Mesendoderm (in vitro differentiated cells): ENCODE data around the gene CSF1R.

Experiments used
- DNase-seq: peaks from one replicate; pipeline ENCODE4 v3.0.0; 2013
- H2AK5ac ChIP-seq: 2 replicates; pipeline ENCODE4 v1.6.1; 2013; ENCODE audit warnings: low read length, inconsistent platforms
- H2BK120ac ChIP-seq: 2 replicates; pipeline ENCODE4 v1.6.1; 2013; ENCODE audit warnings: low read depth, mild to moderate bottlenecking, low read length, moderate library complexity, mixed read lengths
- H2BK15ac ChIP-seq: replicated peaks from 2 replicates; pipeline ENCODE4 v1.6.1; 2013; ENCODE audit warnings: low read depth, mild to moderate bottlenecking, moderate library complexity
- H2BK5ac ChIP-seq: 2 replicates; pipeline ENCODE4 v1.6.1; 2013; ENCODE audit warnings: low read length, inconsistent platforms
- H3K18ac ChIP-seq: 2 replicates; pipeline ENCODE4 v1.6.1; 2013; ENCODE audit warnings: mild to moderate bottlenecking, low read length, mixed read lengths
- H3K23ac ChIP-seq: one replicate; pipeline ENCODE4 v1.6.1; 2013; ENCODE audit warnings: low read length
- H3K27ac ChIP-seq: 2 replicates; pipeline ENCODE4 v1.5.1; 2013; ENCODE audit warnings: low read depth, mild to moderate bottlenecking, inconsistent platforms, low read length, moderate library complexity
- H3K27me3 ChIP-seq: 2 replicates; pipeline ENCODE4 v1.6.1; 2013; ENCODE audit warnings: low read length, control low read depth, mild to moderate bottlenecking, inconsistent platforms; ENCODE audit not compliant: insufficient read depth, poor library complexity
- H3K36me3 ChIP-seq: 2 replicates; pipeline ENCODE4 v1.6.1; 2013; ENCODE audit warnings: low read length, inconsistent platforms; ENCODE audit not compliant: control insufficient read depth, insufficient read depth
- H3K4ac ChIP-seq: one replicate; pipeline ENCODE4 v1.6.1; 2013; ENCODE audit warnings: low read depth, mild to moderate bottlenecking, low read length, moderate library complexity
- H3K4me1 ChIP-seq: 2 replicates; pipeline ENCODE4 v1.6.1; 2013; ENCODE audit warnings: low read depth, low read length, inconsistent platforms; ENCODE audit not compliant: control insufficient read depth
- H3K4me2 ChIP-seq: 2 replicates; pipeline ENCODE4 v1.6.1; 2013; ENCODE audit warnings: low read length
- H3K4me3 ChIP-seq: 2 replicates; pipeline ENCODE4 v1.5.1; 2013; ENCODE audit warnings: mild to moderate bottlenecking, low read length
- H3K56ac ChIP-seq: one replicate; pipeline ENCODE4 v1.6.1; 2013; ENCODE audit warnings: low read length
- H3K79me1 ChIP-seq: 2 replicates; pipeline ENCODE4 v1.6.1; 2013; ENCODE audit warnings: low read length, inconsistent platforms
- H3K79me2 ChIP-seq: 2 replicates; pipeline ENCODE4 v1.6.1; 2013; ENCODE audit warnings: mild to moderate bottlenecking, low read length; ENCODE audit not compliant: control insufficient read depth, insufficient read depth
- H3K9ac ChIP-seq: 2 replicates; pipeline ENCODE4 v1.6.1; 2013; ENCODE audit warnings: low read length, inconsistent platforms
- H4K5ac ChIP-seq: one replicate; pipeline ENCODE4 v1.6.1; 2013; ENCODE audit warnings: low read length
- H4K8ac ChIP-seq: one replicate; pipeline ENCODE4 v1.6.1; 2013; ENCODE audit warnings: low read depth, mild to moderate bottlenecking, control low read depth, low read length, moderate library complexity
- WGBS: extraction: QIAGEN DNeasy Blood & Tissue Kit; methylation state at CpG from one replicate; pipeline ENCODE4 v1.1.7; 2013; ENCODE audit warnings: low lambda C conversion rate, missing lambda C conversion rate; ENCODE audit not compliant: insufficient coverage; ENCODE audit errors: extremely low coverage; 5-methylcytosine and 5-hydroxymethylcytosine counted together

CSF1R gene

GRCh38 chr5:150024346-150024984 lies 61.9 kb downstream of the CSF1R start:
- H3K27ac ChIP-seq, result no peak overlapping the region
- H3K56ac ChIP-seq, result no peak overlapping the region
- H2AK5ac ChIP-seq, result no peak overlapping the region
- H4K5ac ChIP-seq, result no peak overlapping the region
- no CpG with 5 or more reads among the region's 9 CpGs for WGBS
- H3K18ac ChIP-seq, result no peak overlapping the region
- no peaks in the 10 kb centered on the region for H3K4me1 ChIP-seq
- H3K9ac ChIP-seq, result no peak overlapping the region
- no peaks in the 10 kb centered on the region for H3K79me2 ChIP-seq
- H3K27me3 ChIP-seq, result no peaks in the 10 kb centered on the region
- H3K4ac ChIP-seq, result no peak overlapping the region
- H2BK5ac ChIP-seq, result no peak overlapping the region
- H3K36me3 ChIP-seq, result peaks cover 7% of the 10 kb centered on the region
- no peak overlapping the region for H3K4me3 ChIP-seq
- no peak overlapping the region for H4K8ac ChIP-seq
- no peak overlapping the region for H2BK120ac ChIP-seq
- no peaks in the 10 kb centered on the region for H3K79me1 ChIP-seq
- no peak overlapping the region for H3K23ac ChIP-seq
- H3K4me2 ChIP-seq, result no peak overlapping the region
- H2BK15ac ChIP-seq, result no peak overlapping the region
- no peak for DNase-seq

- no peak overlapping the region for H3K27ac ChIP-seq
- H2BK120ac ChIP-seq, result no peak overlapping the region
- H3K4me2 ChIP-seq, result no peak overlapping the region
Observed at GRCh38 chr5:150023136-150023535, 63.2 kb downstream of the CSF1R start.

GRCh38 chr5:150022681-150023080 lies 63.7 kb downstream of the CSF1R start:
- no peaks in the 10 kb centered on the region for H3K79me1 ChIP-seq
- H2BK15ac ChIP-seq, result no peak overlapping the region
- no peaks in the 10 kb centered on the region for H3K27me3 ChIP-seq
- H2AK5ac ChIP-seq, result no peak overlapping the region
- H3K79me2 ChIP-seq, result no peaks in the 10 kb centered on the region
- no peak overlapping the region for H3K27ac ChIP-seq
- no peak overlapping the region for H2BK5ac ChIP-seq
- H3K56ac ChIP-seq, result no peak overlapping the region
- no peak overlapping the region for H4K5ac ChIP-seq
- DNase-seq, result no peak
- no peak overlapping the region for H3K23ac ChIP-seq
- no CpG with 5 or more reads among the region's 2 CpGs for WGBS
- no peak overlapping the region for H3K18ac ChIP-seq
- H3K4me2 ChIP-seq, result no peak overlapping the region
- H3K4ac ChIP-seq, result no peak overlapping the region
- no peak overlapping the region for H3K4me3 ChIP-seq
- no peak overlapping the region for H2BK120ac ChIP-seq
- H3K4me1 ChIP-seq, result no peaks in the 10 kb centered on the region
- no peak overlapping the region for H3K9ac ChIP-seq
- H4K8ac ChIP-seq, result no peak overlapping the region
- peaks cover 5% of the 10 kb centered on the region for H3K36me3 ChIP-seq

More at GRCh38 chr5:150023136-150023535, 63.2 kb downstream of the CSF1R start:
- Histone ChIP-seq H3K36me3 (peaks cover 7% of the 10 kb centered on the region), H3K23ac (no peak overlapping the region), H3K27me3 (no peaks in the 10 kb centered on the region), H3K56ac (no peak overlapping the region), H3K9ac (no peak overlapping the region), H4K5ac (no peak overlapping the region), H3K4ac (no peak overlapping the region), H2AK5ac (no peak overlapping the region), H4K8ac (no peak overlapping the region), H3K18ac (no peak overlapping the region), H2BK5ac (no peak overlapping the region), H3K4me3 (no peak overlapping the region), H2BK15ac (no peak overlapping the region), H3K79me2 (no peaks in the 10 kb centered on the region), H3K4me1 (no peaks in the 10 kb centered on the region), H3K79me1 (no peaks in the 10 kb centered on the region)
- no CpG with 5 or more reads among the region's 1 CpG for WGBS
- DNase-seq, result no peak

- Histone ChIP-seq H3K56ac (no peak overlapping the region), H2BK5ac (no peak overlapping the region), H2BK120ac (no peak overlapping the region), H3K23ac (no peak overlapping the region), H4K5ac (no peak overlapping the region), H3K36me3 (peaks cover 7% of the 10 kb centered on the region), H3K79me2 (no peaks in the 10 kb centered on the region), H3K9ac (no peak overlapping the region), H3K27me3 (no peaks in the 10 kb centered on the region), H2AK5ac (no peak overlapping the region), H3K27ac (no peak overlapping the region), H3K79me1 (peaks cover 2% of the 10 kb centered on the region), H2BK15ac (no peak overlapping the region), H3K4ac (no peak overlapping the region), H3K18ac (no peak overlapping the region), H3K4me3 (no peak overlapping the region), H3K4me2 (no peak overlapping the region), H4K8ac (no peak overlapping the region), H3K4me1 (no peaks in the 10 kb centered on the region)
- no peak for DNase-seq
- WGBS, result no CpG with 5 or more reads among the region's 1 CpG
Observed at GRCh38 chr5:150022158-150022531, 64.2 kb downstream of the CSF1R start.

GRCh38 chr5:150021491-150022157 lies 64.7 kb downstream of the CSF1R start:
- no peak overlapping the region for H3K27ac ChIP-seq
- H2BK15ac ChIP-seq, result no peak overlapping the region
- no peaks in the 10 kb centered on the region for H3K27me3 ChIP-seq
- no peak overlapping the region for H4K5ac ChIP-seq
- no peak overlapping the region for H3K4me3 ChIP-seq
- no peak overlapping the region for H3K4me2 ChIP-seq
- H3K4me1 ChIP-seq, result no peaks in the 10 kb centered on the region
- peaks cover 2% of the 10 kb centered on the region for H3K79me1 ChIP-seq
- H2BK5ac ChIP-seq, result no peak overlapping the region
- H3K9ac ChIP-seq, result no peak overlapping the region
- H3K56ac ChIP-seq, result no peak overlapping the region
- no CpG with 5 or more reads among the region's 13 CpGs for WGBS
- no peak overlapping the region for H2AK5ac ChIP-seq
- no peak overlapping the region for H4K8ac ChIP-seq
- peaks cover 7% of the 10 kb centered on the region for H3K36me3 ChIP-seq
- H2BK120ac ChIP-seq, result no peak overlapping the region
- DNase-seq, result peak; percentile 74
- no peak overlapping the region for H3K23ac ChIP-seq
- no peaks in the 10 kb centered on the region for H3K79me2 ChIP-seq
- H3K18ac ChIP-seq, result no peak overlapping the region
- H3K4ac ChIP-seq, result no peak overlapping the region

GRCh38 chr5:150020249-150020648 lies 66.1 kb downstream of the CSF1R start:
- Histone ChIP-seq H3K79me2 (no peaks in the 10 kb centered on the region), H4K8ac (no peak overlapping the region), H3K18ac (no peak overlapping the region), H3K9ac (no peak overlapping the region), H2BK15ac (no peak overlapping the region), H2BK5ac (no peak overlapping the region), H4K5ac (no peak overlapping the region), H3K4me1 (no peaks in the 10 kb centered on the region), H3K4me2 (no peak overlapping the region), H2BK120ac (no peak overlapping the region), H3K56ac (no peak overlapping the region), H3K27ac (no peak overlapping the region), H3K36me3 (peaks cover 7% of the 10 kb centered on the region), H3K4me3 (no peak overlapping the region), H3K23ac (no peak overlapping the region), H2AK5ac (no peak overlapping the region), H3K4ac (no peak overlapping the region), H3K27me3 (no peaks in the 10 kb centered on the region), H3K79me1 (peaks cover 5% of the 10 kb centered on the region)
- whole genome bisulfite sequencing, result no CpG with 5 or more reads among the region's 1 CpG
- DNase-seq, result no peak
